Measurements from ENCODE around the gene GRIK4. TPM values are rescaled to one million over a fixed set of nuclear protein-coding genes. Genes with fewer than 3 reads are reported as not detected.

GRIK4 gene
- total and polyA plus RNA-seq, 2 of the 4 experiments (the other 2 are of a cell fraction) = 0.18 to 0.38 TPM

- H2AFZ ChIP-seq (replicated peaks; ENCODE audit: low read length, poor library complexity) = no peak overlapping the region
- no peak overlapping the region for H2BK20ac ChIP-seq (ENCODE audit: low read depth, low read length)
- peak; percentile 35 for TF ChIP-seq SMC3 (IDR thresholded peaks at IDR 0.05; ENCODE audit: low read depth, low read length)
- TF ChIP-seq BHLHE40 (IDR thresholded peaks at IDR 0.05; ENCODE audit: low read depth, low read length) = no peak
- peak; percentile 48 for TF ChIP-seq RAD21 (IDR thresholded peaks at IDR 0.05; ENCODE audit: low read length)
- peak; percentile 47 for TF ChIP-seq CTCF (conservative IDR thresholded peaks at IDR 0.05; ENCODE audit: low read depth, low read length)
- no peak for TF ChIP-seq ELK1 (IDR thresholded peaks at IDR 0.05; ENCODE audit: borderline replicate concordance, low read depth, low read length)
- H3K4me2 ChIP-seq (ENCODE audit: low read depth, low read length) = no peak overlapping the region
- H3K27ac ChIP-seq (ENCODE audit: insufficient read depth, low read length) = no peak overlapping the region
- no peaks in the 10 kb centered on the region for H3K9me3 ChIP-seq (ENCODE audit: control insufficient read depth, insufficient read depth, low read length)
- peak; percentile 26 for DNase-seq
- no peak overlapping the region for H4K8ac ChIP-seq (ENCODE audit: low read depth in 2 of 2, low read length in 2 of 2)
- ChIA-PET CTCF (interaction anchor here (0.8 to 1.0 kb wide), 3 partner anchors 10 to 417 kb away, joined by 3 read pairs; no protein-coding TSS in a partner anchor), POLR2A (ENCODE audit: unreplicated experiment) (no interaction called here)
- no peak overlapping the region for H4K91ac ChIP-seq (ENCODE audit: insufficient read depth, low read depth, low read length)
- H3K9me1 ChIP-seq (ENCODE audit: insufficient read depth, low read length) = no peaks in the 10 kb centered on the region
- no peak overlapping the region for H3K4ac ChIP-seq (ENCODE audit: low read depth, low read length)
- no peaks in the 10 kb centered on the region for H3K36me3 ChIP-seq (ENCODE audit: control insufficient read depth, insufficient read depth, low read length)
- no peak overlapping the region for H2BK120ac ChIP-seq (ENCODE audit: low read depth, low read length)
- in situ Hi-C loops (cut with MboI; ENCODE audit: low sequenced_read_pairs) (no loop called here), dilution Hi-C loops (cut with HindIII; ENCODE audit: low sequenced_read_pairs, unreplicated experiment) (no loop called here), intact Hi-C loops (cut with micrococcal nuclease) (loop anchor here (1.0 to 10.0 kb wide), 4 partner anchors 215 to 1578 kb away; partner anchors contain the start of gene GRIK4)
- no peak overlapping the region for H3K9ac ChIP-seq (ENCODE audit: low read depth, low read length)
- no peak overlapping the region for H2BK5ac ChIP-seq (ENCODE audit: low read depth, low read length, poor library complexity, severe bottlenecking)
- BruUV-seq (replicated peaks) = no TSS peak
- peaks cover 4% of the 10 kb centered on the region; the same call in 1 of the 2 replicates for H3K27me3 ChIP-seq (ENCODE audit: control insufficient read depth, insufficient read depth, low read length)
- no peak overlapping the region for H2BK15ac ChIP-seq (ENCODE audit: low read depth, low read length)
- H3K4me3 ChIP-seq (ENCODE audit: insufficient read depth, low read depth, low read length) = no peak overlapping the region
- no peak overlapping the region for H3K56ac ChIP-seq (ENCODE audit: extremely low read depth, insufficient read depth, low read length)
- no peaks in the 10 kb centered on the region for H3K79me1 ChIP-seq (ENCODE audit: low read depth in 1 of 2, low read length in 2 of 2)
- WGBS, 2 experiments (ENCODE audit: extremely low coverage in 2 of 2, insufficient read length in 1 of 2) = 83% methylated on average over 2 of the region's 13 CpGs; no CpG with 5 or more reads in 1 of the 2 experiments
- H3K18ac ChIP-seq (ENCODE audit: low read depth, low read length) = no peak overlapping the region
- no peak overlapping the region for H3K14ac ChIP-seq (replicated peaks; ENCODE audit: low read depth, low read length)
- H2AK9ac ChIP-seq (replicated peaks; ENCODE audit: low read depth, low read length, poor library complexity) = no peak overlapping the region
- H4K5ac ChIP-seq (ENCODE audit: low read depth, low read length) = no peak overlapping the region
- H4K20me1 ChIP-seq (ENCODE audit: insufficient read depth, low read length) = no peaks in the 10 kb centered on the region
- no peaks in the 10 kb centered on the region for H3K4me1 ChIP-seq (ENCODE audit: control insufficient read depth, insufficient read depth, low read length)
- peak; percentile 65; the same call in 1 of the 2 replicates for ATAC-seq (ENCODE audit: low read depth)
- H2AK5ac ChIP-seq (ENCODE audit: low read depth, low read length) = no peak overlapping the region
- H3K23ac ChIP-seq (ENCODE audit: low read depth, low read length) = no peak overlapping the region
Observed at GRCh38 chr11:120929664-120930154, 418.2 kb downstream of the GRIK4 start.
